Measurements from ENCODE around the gene DBNDD1. TPM values are rescaled to one million over a fixed set of nuclear protein-coding genes. Genes with fewer than 3 reads are reported as not detected.

Gene DBNDD1
- total RNA-seq, 1 experiment from 2014 or later, result 21.5 TPM

DNA sequence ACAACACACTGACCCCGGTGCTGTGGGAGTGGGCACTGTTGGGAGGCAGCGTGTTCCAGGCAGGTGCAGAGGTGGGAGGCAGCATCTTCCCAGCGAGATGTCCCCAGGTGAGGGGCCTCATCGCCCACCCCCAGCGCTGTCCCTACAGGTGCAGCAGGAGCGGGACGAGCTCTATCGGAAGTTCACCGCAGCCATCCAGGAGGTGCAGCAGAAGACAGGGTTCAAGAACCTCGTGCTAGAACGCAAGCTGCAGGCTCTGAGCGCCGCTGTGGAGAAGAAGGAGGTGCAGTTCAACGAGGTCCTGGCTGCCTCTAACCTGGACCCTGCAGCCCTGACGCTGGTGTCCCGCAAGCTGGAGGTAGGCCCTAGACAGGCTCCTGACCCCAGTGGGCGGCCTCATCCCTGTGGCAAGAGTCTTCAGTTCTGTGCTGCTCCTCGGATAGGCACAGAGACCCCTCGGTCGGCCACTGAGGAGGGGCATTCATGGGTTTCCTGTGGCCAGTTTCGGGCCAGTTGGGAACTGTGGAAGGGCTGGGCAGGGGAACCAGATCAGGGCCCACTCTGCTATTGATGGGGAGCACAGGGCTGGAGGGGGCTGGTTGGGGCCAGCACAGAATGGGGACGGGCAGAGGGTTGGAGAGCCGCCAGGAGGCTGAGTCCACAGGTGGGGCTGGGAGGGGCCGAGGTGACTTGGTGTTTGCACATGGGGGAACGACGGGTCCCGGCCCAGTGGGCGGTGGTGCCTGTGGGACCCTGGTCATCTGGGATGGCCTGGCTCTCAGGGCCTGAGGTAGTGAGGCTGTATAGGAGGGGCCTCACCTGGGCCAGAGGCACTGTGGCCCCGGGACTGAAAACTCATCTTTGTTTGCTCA lies 21.1 kb upstream of the DBNDD1 start:
- DNase-seq (ENCODE audit: low spot score), result no peak
- in situ Hi-C loops (cut with HindIII; ENCODE audit: low sequenced_read_pairs), result no loop called here

DNA sequence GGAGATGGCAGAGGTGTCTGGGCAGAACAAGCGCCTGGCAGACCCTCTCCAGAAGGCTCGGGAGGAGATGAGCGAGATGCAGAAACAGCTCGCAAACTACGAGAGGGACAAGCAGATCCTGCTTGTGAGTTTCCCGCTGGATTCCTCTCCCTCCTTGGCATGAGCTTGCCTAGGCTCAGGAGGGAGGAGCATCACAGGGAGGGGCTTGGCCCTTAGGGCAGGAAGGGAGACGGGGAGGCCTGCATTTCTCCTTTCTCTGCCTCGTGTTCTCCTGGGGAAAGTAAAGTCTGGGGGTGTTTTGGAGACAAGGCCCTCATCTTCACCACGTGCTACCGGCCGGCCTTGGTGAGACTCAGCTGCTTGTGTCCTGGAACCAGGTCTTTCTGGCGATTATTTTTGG lies 18.0 kb upstream of the DBNDD1 start:
- peak; percentile 57 for DNase-seq (ENCODE audit: low spot score)
- in situ Hi-C loops (cut with HindIII; ENCODE audit: low sequenced_read_pairs), result no loop called here

GRCh38 chr16:90035902-90036301 lies 16.6 kb upstream of the DBNDD1 start:
- DNase-seq (ENCODE audit: low spot score), result no peak
- in situ Hi-C loops (cut with HindIII; ENCODE audit: low sequenced_read_pairs), result no loop called here

- in situ Hi-C loops (cut with HindIII; ENCODE audit: low sequenced_read_pairs), result no loop called here
- no peak for DNase-seq (ENCODE audit: low spot score)
Observed at GRCh38 chr16:90034504-90034903, 15.2 kb upstream of the DBNDD1 start.

DNA sequence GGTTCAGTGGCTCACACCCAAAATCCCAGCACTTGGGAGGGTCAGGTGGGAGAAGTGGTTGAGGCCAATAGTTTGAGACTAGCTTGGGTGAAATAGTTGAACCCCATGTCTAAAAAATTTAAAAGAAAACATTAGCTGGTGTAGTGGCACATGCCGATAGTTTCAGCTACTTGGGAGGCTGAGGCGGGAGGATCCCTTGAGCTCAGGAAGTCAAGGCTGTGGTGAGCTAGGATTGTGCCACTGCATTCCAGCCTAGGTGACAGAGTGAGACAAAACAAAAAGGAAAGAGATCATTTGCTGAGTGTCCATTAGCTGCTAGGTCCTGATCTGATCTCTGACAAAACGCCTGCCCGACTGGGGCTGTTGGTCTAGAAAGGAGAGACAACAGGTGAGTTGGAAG lies 14.1 kb upstream of the DBNDD1 start:
- in situ Hi-C loops (cut with HindIII; ENCODE audit: low sequenced_read_pairs), result no loop called here
- no peak for DNase-seq (ENCODE audit: low spot score)

- in situ Hi-C loops (cut with HindIII; ENCODE audit: low sequenced_read_pairs), result no loop called here
Observed at GRCh38 chr16:90032674-90033331, 13.5 kb upstream of the DBNDD1 start.

DNA sequence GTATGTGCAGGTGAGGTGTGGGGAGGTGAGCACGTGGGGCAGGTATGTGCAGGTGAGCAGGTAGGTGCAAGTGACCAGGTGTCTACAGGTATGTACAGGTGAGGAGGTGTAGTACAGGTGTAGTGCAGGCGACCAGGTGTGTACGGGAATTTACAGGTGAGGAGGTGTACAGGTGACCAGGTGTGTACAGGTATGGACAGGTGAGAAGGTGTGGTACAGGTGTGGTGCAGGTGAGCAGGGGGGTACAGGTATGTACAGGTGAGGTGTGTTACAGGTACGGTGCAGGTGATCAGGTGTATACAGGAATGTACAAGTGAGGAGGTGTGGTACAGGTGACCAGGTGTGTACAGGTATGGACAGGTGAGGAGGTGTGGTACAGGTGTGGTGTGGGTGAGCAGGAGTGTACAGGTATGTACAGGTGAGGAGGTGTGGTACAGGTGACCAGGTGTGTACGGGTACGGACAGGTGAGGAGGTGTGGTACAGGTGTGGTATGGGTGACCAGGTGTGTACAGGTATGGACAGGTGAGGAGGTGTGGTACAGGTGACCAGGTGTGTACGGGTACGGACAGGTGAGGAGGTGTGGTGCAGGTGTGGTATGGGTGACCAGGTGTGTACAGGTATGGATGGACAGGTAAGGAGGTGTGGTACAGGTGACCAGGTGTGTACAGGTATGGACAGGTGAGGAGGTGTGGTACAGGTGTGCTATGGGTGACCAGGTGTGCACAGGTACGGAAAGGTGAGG lies 12.8 kb upstream of the DBNDD1 start:
- no peak for DNase-seq (ENCODE audit: low spot score)
- in situ Hi-C loops (cut with HindIII; ENCODE audit: low sequenced_read_pairs), result no loop called here

More at GRCh38 chr16:90032674-90033331, 13.5 kb upstream of the DBNDD1 start:
- DNase-seq (ENCODE audit: low spot score), result no peak

- in situ Hi-C loops (cut with HindIII; ENCODE audit: low sequenced_read_pairs), result no loop called here
- no peak for DNase-seq (ENCODE audit: low spot score)
Observed at GRCh38 chr16:90031186-90031930, 12.1 kb upstream of the DBNDD1 start.

DNA sequence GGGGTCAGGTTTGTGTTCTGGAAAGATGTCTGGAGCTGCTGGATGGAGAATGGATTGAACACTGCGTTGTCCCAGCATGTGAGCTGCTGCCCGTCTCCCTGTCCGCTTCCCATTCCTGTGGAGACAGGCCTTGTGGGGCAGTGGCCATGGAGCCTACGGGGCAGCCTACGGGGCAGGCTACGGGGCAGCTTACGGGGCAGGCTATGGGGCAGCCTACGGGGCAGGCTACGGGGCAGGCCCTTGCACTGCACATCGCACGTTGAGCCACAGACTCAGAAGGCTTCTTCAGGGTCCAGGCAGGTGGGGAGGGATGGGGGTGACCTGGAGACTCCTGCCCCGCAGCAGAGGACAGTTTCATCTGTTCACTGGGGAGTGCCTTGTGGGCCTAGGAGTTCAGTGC lies 9.7 kb upstream of the DBNDD1 start:
- in situ Hi-C loops (cut with HindIII; ENCODE audit: low sequenced_read_pairs), result no loop called here

GRCh38 chr16:90027611-90028010 lies 8.4 kb upstream of the DBNDD1 start:
- DNase-seq (ENCODE audit: low spot score), result no peak
- in situ Hi-C loops (cut with HindIII; ENCODE audit: low sequenced_read_pairs), result no loop called here

More for the DNA sequence above, 9.7 kb upstream of the DBNDD1 start:
- no peak for DNase-seq (ENCODE audit: low spot score)

- no peak for DNase-seq (ENCODE audit: low spot score)
- in situ Hi-C loops (cut with HindIII; ENCODE audit: low sequenced_read_pairs), result no loop called here
Observed at GRCh38 chr16:90026135-90026534, 6.9 kb upstream of the DBNDD1 start.

GRCh38 chr16:90023078-90023447 lies 3.8 kb upstream of the DBNDD1 start:
- in situ Hi-C loops (cut with HindIII; ENCODE audit: low sequenced_read_pairs), result no loop called here

GRCh38 chr16:90022209-90023077 lies 3.2 kb upstream of the DBNDD1 start:
- in situ Hi-C loops (cut with HindIII; ENCODE audit: low sequenced_read_pairs), result no loop called here
- peak; percentile 82 for DNase-seq (ENCODE audit: low spot score)

More at GRCh38 chr16:90023078-90023447, 3.8 kb upstream of the DBNDD1 start:
- no peak for DNase-seq (ENCODE audit: low spot score)

DNA sequence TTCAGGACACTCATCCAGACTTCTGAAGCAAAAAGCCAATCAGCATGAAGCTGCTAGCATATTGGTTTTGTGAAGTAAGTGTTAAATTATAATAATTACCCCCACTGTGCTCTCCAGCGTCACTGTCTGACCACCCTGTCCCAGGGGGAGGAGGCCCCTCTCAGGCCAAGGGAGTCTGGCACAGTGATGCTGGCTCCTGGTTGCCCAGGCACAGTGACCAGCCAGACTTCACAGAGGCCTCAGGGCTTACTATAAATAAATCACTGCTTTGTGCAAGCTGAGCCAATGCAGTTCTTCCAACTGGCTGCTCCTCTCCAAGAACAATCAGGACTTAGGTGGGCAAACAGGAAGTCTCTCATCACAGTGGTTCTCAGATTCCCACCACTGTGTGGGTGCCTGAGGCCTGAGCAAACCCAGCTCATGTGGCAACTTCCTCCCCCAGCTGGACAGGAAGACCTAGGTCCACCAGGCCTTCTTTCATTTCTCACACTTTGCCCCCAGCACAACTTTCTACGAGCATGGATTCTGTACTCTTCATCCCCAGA lies 1.7 kb upstream of the DBNDD1 start:
- DNase-seq (ENCODE audit: low spot score), result peak; percentile 70
- in situ Hi-C loops (cut with HindIII; ENCODE audit: low sequenced_read_pairs), result no loop called here

- in situ Hi-C loops (cut with HindIII; ENCODE audit: low sequenced_read_pairs), result no loop called here
- DNase-seq (ENCODE audit: low spot score), result peak; percentile 63
Observed at GRCh38 chr16:90020260-90020837, 1.1 kb upstream of the DBNDD1 start.

DNA sequence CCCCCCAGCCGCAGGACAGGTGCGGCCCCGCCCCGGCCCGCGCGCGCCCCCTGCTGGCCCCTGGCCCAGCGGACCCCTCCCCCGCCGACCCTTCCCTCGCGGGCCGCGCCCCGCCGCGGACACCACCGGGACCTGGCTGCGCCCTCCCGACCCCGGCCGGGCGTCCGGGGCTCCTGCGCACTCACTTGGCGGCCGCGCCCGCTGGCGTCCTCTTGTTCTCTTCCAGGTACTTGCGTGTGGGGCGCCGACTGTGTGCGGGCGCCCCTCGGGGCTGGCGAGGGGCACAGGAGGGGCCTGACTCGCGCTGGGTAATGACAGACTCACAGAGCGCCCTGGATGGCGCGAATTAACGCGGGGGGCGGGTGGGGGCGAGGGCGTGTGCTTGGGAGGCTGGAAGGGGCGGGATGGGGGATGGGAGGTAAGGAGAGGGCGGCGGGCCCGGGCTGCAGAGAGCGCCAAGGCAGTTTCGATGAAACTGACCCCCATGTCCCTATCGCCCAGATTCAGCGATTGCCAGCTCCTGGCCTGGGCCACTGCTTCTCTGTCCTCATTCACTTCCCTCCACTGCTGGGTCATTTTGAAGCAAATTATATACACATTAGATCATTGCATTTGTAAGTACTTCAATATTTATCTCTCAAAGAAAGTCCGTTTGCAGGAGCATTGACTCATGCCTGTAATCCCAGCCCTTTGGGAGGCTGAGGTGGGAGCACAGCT lies 445 bp upstream of the DBNDD1 start:
- in situ Hi-C loops (cut with HindIII; ENCODE audit: low sequenced_read_pairs), result no loop called here
- peak; percentile 28 for DNase-seq (ENCODE audit: low spot score)

DNA sequence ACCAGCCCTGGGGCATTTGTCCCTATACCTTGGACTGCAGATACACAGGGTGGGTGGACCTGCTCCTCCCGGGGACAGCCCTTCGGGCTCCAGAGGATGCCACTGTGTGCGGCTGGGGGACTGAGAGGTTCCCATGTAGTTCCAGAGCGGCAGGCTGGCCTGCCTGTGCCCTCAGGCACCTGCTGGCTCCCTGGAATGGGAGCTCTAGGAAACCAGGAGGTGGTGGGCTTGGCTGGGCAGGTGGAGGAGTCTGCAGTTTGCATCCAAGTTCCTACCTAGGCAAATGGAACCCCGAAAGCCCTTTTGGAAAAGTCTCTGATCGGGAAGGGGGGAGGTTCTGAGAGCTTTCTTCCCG lies 982 bp downstream of the DBNDD1 start:
- in situ Hi-C loops (cut with HindIII; ENCODE audit: low sequenced_read_pairs), result no loop called here
- DNase-seq (ENCODE audit: low spot score), result no peak

Data from G401 (cell line).